GM13976 (cell line): ENCODE results near the gene NSD2.

ENCODE experiments used
- DNase-seq: peaks from one replicate; pipeline ENCODE4 v3.0.0; 2012; ENCODE audit warnings: low spot score
- CTCF ChIP-seq: IDR thresholded peaks from 2 replicates; pipeline ENCODE4 v1.5.1; 2012; ENCODE audit warnings: borderline replicate concordance, mild to moderate bottlenecking; ENCODE audit not compliant: insufficient read depth; ENCODE audit errors: extremely low read depth, missing control alignments, control extremely low read depth
- in situ Hi-C: fragments of 300-500 bp; cut with MboI; formaldehyde crosslinking; loops from one replicate; pipeline ENCODE4 v1.12.0; 2022; ENCODE audit warnings: low sequenced_read_pairs, mixed read lengths, inconsistent platforms; ENCODE audit not compliant: unreplicated experiment

The NSD2 gene

DNA sequence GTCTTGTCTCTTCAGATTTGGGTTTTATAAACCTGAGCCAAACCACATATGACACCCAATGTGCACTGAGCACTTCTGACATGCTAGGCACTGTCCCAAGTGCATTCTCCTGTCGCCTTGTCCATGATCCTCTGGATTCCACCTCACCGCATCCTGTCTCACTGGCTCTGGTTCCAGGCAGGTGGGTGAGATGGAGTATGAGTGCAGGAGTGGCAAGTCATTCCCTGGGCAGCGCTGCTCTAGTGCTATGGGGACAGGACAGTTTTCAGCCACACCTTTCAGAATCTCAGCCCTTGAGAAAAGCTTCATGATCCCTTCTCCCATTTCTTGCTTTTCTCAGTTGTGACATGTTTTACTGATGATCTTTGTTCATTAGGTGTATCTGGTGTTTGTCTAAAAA, 66.4 kb downstream of the NSD2 start:
- DNase-seq, result no peak
- in situ Hi-C loops, result no loop called here
- no peak for TF ChIP-seq CTCF

- in situ Hi-C loops, result no loop called here
- no peak for DNase-seq
- no peak for TF ChIP-seq CTCF
Measured at GRCh38 chr4:1938027-1938426, 66.8 kb downstream of the NSD2 start.

DNA sequence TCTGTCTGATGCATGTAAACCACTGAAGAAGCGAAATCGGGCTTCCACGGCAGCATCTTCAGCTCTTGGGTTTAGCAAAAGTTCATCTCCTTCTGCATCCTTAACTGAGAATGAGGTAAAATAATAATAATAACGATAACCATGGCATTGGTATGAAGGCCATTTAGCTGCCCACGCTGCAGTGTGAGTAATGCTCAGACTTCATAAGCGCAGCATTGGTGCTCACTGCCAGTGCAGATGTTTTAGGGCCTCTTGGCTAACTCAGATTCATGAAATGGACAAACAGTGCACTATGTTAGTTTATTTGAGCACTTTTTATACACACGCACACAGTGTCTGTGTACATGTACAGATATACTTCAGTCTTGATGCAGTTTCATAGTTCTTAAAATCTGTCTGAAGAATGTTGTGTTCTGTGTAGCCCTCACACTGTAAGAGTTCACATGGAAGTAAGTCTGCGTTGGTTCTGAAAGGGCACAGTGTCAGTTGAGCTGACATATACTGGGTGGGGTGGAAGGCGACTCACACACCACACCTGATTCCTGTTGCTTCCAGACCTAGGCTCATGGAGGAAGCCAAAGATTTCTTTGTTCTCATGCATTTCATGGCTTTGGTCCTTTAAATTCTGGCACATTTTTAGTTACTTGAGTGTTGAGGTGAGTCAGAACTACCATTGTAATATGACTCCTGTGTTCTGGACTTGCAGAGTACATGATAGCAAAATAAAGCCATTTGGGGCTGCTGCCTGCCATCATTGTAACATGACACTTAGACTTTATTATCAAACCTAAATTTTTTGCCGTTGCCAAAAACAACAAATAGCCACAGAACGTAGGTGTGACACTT, 68.7 kb downstream of the NSD2 start:
- no peak for TF ChIP-seq CTCF
- in situ Hi-C loops, result no loop called here
- DNase-seq, result no peak

GRCh38 chr4:1940566-1940965, 69.4 kb downstream of the NSD2 start:
- in situ Hi-C loops, result no loop called here
- no peak for TF ChIP-seq CTCF
- no peak for DNase-seq

DNA sequence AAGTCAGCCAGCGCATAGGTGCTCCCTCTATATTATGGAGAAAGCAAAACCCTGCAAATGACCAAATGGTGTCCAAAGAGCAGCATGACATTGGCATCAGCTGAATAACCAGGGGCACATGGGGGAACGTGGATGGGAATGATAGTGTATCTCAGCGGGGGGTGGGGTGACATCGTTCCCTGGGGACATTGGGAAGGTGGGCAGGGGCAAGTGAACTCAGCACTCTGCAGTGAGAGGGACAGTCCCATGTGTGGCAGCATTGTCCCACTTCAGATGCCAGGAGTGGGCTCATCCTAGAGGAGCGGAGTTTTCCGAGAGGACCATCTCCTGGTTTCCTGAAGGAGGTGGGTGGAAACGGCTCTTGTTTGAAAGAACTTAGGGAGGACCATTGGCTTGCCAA, 72.7 kb downstream of the NSD2 start:
- DNase-seq, result no peak
- no peak for TF ChIP-seq CTCF
- in situ Hi-C loops, result no loop called here

DNA sequence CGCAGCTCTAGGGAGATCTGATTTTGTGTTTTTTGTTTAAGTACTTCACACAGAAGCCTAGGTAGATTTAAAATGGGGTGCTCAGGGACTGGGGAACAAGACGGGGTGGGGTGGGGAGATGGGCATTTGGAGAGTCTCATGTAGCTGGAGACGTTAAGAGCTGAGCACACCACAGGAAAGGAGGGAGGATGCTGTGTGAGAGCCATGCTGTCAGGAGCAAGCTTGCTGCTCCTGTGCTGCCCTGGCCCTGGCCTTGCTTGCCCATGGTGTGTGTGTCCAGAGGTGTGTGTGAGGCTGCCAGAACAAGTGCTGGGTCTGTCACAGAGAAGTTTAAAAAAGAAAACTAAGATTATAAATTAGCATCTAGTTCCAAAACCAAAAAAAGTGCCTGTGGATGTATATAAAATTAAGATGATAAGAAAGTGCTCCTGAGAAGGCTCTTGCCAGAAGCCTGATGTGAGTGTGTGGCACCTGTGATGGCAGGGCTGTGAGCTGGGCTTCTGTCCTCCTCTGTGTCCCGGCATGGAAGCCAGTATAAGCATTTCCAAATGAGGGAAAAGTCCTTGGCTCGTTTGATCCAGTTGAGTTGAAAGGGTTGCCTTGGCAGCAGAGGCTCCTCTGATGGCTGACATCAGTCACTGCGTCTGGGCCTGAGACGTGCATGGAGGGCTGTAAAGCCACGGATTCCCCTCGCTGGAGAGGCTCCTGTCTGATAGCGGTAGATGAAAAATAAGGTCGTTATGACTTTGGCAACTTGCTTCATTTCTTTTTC, 74.1 kb downstream of the NSD2 start:
- no peak for DNase-seq
- in situ Hi-C loops, result no loop called here
- no peak for TF ChIP-seq CTCF
